ENCODE data around the gene KBTBD7. TPM values are rescaled to one million over a fixed set of nuclear protein-coding genes. Genes with fewer than 3 reads are reported as not detected.

Gene KBTBD7
- total RNA-seq, 2 donors from 2014 or later = 8.0 to 8.1 TPM

DNA sequence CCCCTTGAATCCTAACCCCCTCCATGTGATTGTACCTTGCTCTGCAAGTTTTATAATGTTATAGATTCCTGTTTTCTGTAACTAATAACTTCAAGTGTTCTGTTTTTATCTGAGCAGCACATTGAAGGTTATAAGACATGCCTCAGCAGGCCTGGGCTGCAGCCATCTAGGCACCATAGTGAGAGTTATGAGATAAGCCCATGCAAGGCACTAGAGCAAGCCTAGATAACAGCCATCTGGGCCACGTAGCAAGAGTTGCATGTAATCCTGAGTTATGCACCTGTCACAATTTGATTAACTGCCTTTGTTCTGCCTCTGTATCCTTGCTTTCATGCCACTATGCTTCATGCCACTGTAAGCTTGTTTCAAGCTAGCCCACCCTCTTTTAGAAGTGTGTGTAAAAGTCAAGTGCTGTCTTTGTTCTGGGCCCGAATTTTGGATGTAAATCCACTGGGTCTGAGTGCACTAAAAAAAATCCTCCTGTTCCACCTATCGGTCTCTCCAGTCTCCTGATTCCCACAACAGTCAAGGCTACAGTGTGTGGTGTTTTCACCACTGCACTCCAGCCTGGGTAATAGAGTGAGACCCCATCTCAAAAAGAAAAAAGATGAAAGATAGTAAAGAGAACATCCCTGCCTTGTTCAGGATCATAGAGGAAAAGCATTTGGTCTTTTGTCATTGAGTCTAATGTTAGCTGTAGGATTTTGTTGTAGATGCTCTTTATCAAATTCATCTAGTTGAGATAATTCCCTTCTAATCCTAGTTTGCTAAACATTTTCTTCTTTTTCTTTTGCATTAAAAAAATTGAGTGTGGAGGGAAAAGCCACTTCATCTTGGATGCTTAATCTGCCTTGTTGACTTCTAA, 45.7 kb downstream of the KBTBD7 start:
- no peak overlapping the region for H3K9ac ChIP-seq (ENCODE audit: low read depth in 2 of 2, low read length in 2 of 2)
- H3K4me3 ChIP-seq = no peak overlapping the region
- H3K27me3 ChIP-seq = no peaks in the 10 kb centered on the region
- intact Hi-C loops (cut with DNase I) = no loop called here
- H3K36me3 ChIP-seq = no peaks in the 10 kb centered on the region
- no peak for DNase-seq
- no peaks in the 10 kb centered on the region for H3K4me1 ChIP-seq
- no peak overlapping the region for H3K27ac ChIP-seq
- H3K9me3 ChIP-seq = peaks cover 9% of the 10 kb centered on the region
- TF ChIP-seq, protein P1, sequence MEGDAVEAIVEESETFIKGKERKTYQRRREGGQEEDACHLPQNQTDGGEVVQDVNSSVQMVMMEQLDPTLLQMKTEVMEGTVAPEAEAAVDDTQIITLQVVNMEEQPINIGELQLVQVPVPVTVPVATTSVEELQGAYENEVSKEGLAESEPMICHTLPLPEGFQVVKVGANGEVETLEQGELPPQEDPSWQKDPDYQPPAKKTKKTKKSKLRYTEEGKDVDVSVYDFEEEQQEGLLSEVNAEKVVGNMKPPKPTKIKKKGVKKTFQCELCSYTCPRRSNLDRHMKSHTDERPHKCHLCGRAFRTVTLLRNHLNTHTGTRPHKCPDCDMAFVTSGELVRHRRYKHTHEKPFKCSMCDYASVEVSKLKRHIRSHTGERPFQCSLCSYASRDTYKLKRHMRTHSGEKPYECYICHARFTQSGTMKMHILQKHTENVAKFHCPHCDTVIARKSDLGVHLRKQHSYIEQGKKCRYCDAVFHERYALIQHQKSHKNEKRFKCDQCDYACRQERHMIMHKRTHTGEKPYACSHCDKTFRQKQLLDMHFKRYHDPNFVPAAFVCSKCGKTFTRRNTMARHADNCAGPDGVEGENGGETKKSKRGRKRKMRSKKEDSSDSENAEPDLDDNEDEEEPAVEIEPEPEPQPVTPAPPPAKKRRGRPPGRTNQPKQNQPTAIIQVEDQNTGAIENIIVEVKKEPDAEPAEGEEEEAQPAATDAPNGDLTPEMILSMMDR (IDR thresholded peaks at IDR 0.05) = no peak

DNA sequence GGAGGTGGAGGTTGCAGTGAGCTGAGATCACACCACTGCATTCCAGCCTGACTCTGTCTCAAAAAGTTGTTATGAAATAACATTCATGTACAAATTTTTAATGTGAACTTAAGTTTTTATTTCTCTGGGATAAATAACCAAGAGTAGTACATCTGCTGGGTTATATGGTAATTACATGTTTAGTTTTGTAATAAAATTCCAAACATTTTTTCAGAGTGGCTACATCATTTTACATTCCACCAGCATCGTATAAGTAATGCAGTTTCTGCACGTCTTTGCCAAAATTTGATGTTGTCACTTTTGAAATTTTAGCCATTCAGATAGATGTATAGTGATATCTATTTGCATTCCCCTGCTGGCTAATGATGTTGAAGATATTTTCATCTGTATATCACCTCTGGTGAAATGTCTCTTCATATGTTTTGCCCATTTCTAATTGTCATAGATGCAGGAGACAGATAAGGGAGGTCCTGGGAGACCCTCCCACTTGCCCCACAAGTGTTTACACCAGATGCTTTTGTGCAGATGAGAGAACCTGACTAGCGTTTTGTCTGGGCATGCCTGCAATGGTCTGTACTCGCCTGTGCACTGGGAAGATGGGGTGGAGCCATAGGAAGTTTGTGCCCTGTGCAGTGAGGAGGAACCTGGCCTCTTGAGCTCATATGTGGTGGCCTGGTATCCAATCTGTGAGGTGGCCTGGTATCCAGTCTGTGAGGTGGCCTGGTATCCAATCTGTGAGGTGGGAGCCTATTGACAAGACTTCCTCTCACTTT, 49.0 kb downstream of the KBTBD7 start:
- no peaks in the 10 kb centered on the region for H3K36me3 ChIP-seq
- H3K9ac ChIP-seq (ENCODE audit: low read depth in 2 of 2, low read length in 2 of 2) = no peak overlapping the region
- H3K27me3 ChIP-seq = no peaks in the 10 kb centered on the region
- no peak for DNase-seq
- peaks cover 9% of the 10 kb centered on the region for H3K9me3 ChIP-seq
- no peak overlapping the region for H3K27ac ChIP-seq
- intact Hi-C loops (cut with DNase I) = no loop called here
- H3K4me3 ChIP-seq = no peak overlapping the region
- TF ChIP-seq, protein P1 (IDR thresholded peaks at IDR 0.05) = no peak
- H3K4me1 ChIP-seq = no peaks in the 10 kb centered on the region

DNA sequence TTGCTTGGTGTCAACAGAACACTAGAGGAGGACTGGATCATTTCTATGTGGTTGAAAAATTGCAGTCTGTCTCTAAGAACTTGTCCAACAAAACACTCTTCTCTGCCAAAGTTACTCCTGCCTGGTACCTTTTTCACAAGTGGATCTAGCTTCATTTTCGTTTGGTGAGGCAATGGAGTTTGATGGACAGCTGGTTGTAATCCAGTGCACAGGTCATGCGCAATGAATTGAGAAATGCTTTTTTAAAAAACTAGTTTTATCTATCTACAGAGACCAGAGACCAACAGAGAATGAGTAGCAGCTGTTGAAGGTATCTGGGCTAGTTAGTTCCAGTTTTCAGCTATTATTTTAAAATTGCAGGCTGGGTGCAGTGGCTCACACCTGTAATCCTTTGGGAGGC, 49.8 kb downstream of the KBTBD7 start:
- TF ChIP-seq, protein P1 (IDR thresholded peaks at IDR 0.05) = no peak
- Histone ChIP-seq H3K9me3 (peaks cover 9% of the 10 kb centered on the region), H3K27me3 (no peaks in the 10 kb centered on the region), H3K4me3 (no peak overlapping the region), H3K4me1 (no peaks in the 10 kb centered on the region), H3K36me3 (no peaks in the 10 kb centered on the region), H3K27ac (no peak overlapping the region), H3K9ac (ENCODE audit: low read depth in 2 of 2, low read length in 2 of 2) (no peak overlapping the region)
- intact Hi-C loops (cut with DNase I) = no loop called here
- no peak for DNase-seq

Other genes starting within 250 kb of the KBTBD7 start
- gene ELF1, start 175.3 kb downstream of the KBTBD7 start, total RNA-seq = 100 to 1,000 TPM in 1 of 2 donors, 10 to 100 TPM in 1; 72.2 to 120 TPM
- gene WBP4, start 133.1 kb downstream of the KBTBD7 start, total RNA-seq = 1 to 10 TPM; 5.8 to 7.5 TPM
- gene KBTBD6, start 61.8 kb downstream of the KBTBD7 start, total RNA-seq = 1 to 10 TPM; 3.1 to 5.1 TPM
- gene MTRF1, start 69.0 kb upstream of the KBTBD7 start, total RNA-seq = 10 to 100 TPM; 11.4 to 16.3 TPM
- gene NAA16, start 116.7 kb upstream of the KBTBD7 start, total RNA-seq = 10 to 100 TPM; 12.6 to 13.5 TPM